Peyer's patch (tissue), 4 donors: ENCODE results near the gene PTGDR2.

Experiments used
- POLR2A ChIP-seq, 2 donors: fragments of 450-650 bp; IDR thresholded peaks; one replicate each; pipeline ENCODE4 v1.5.1; 2017; ENCODE audit warnings: antibody characterized with exemption in 2 of 2, mild to moderate bottlenecking in 2 of 2, moderate library complexity in 2 of 2
- TF ChIP-seq, protein P1 (sequence below), 6 experiments: fragments of 450-650 bp in 4 of 6; fragments of 200-600 bp in 2 of 6; sonication (generic) in 1 of 6; IDR thresholded peaks; one replicate each; pipeline ENCODE4 v1.5.1; 2017 to 2019; ENCODE audit warnings: antibody characterized with exemption in 6 of 6, mild to moderate bottlenecking in 3 of 6, moderate library complexity in 1 of 6

DNA sequence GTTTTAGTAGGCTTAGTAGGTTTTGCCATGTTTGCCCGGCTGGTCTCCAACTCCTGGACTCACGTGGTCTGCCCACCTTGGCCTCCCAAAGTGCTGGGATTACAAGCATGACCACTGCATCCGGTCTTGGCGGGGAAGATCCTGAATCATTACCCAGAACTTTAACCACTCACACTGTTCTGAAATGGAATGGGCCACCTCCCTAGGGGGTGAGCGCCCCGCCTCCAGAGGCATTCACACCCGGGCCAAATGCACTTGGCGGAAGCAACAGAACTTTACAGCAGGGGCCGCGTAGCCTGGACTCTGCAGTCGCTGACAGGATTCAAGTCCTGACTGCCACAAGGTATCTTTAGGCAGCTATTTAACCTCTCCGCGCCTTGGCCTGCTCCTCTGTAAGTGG lies 8.5 kb downstream of the PTGDR2 start:
- no peak for TF ChIP-seq POLR2A (IDR thresholded peaks at IDR 0.05)
- TF ChIP-seq, protein P1, sequence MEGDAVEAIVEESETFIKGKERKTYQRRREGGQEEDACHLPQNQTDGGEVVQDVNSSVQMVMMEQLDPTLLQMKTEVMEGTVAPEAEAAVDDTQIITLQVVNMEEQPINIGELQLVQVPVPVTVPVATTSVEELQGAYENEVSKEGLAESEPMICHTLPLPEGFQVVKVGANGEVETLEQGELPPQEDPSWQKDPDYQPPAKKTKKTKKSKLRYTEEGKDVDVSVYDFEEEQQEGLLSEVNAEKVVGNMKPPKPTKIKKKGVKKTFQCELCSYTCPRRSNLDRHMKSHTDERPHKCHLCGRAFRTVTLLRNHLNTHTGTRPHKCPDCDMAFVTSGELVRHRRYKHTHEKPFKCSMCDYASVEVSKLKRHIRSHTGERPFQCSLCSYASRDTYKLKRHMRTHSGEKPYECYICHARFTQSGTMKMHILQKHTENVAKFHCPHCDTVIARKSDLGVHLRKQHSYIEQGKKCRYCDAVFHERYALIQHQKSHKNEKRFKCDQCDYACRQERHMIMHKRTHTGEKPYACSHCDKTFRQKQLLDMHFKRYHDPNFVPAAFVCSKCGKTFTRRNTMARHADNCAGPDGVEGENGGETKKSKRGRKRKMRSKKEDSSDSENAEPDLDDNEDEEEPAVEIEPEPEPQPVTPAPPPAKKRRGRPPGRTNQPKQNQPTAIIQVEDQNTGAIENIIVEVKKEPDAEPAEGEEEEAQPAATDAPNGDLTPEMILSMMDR (IDR thresholded peaks at IDR 0.05): no peak
